BE2C (cell line): ENCODE results near the gene CCNQ.

Experiments
- DNase-seq: peaks from one replicate; pipeline ENCODE4 v3.0.0-alpha.2; 2020
- H3K27me3 ChIP-seq: fragments of 250-450 bp; sonication (Bioruptor Pico); 2 replicates; pipeline ENCODE4 v1.5.1; 2020; ENCODE audit warnings: mild to moderate bottlenecking
- H3K36me3 ChIP-seq: fragments of 250-450 bp; sonication (Bioruptor Pico); 2 replicates; pipeline ENCODE4 v1.5.1; 2020; ENCODE audit warnings: mild to moderate bottlenecking
- H3K4me1 ChIP-seq: fragments of 250-450 bp; sonication (Bioruptor Pico); 2 replicates; pipeline ENCODE4 v1.5.1; 2020
- H3K4me3 ChIP-seq: 2 replicates; pipeline ENCODE4 v1.5.1; 2011; ENCODE audit warnings: low read depth, low read length
- H3K9me3 ChIP-seq: fragments of 250-450 bp; sonication (Bioruptor Pico); 2 replicates; pipeline ENCODE4 v1.5.1; 2020
- CTCF ChIP-seq: IDR thresholded peaks from 2 replicates; pipeline ENCODE4 v1.5.1; 2012; ENCODE audit warnings: mild to moderate bottlenecking, low read depth, low read length

The CCNQ gene

DNA sequence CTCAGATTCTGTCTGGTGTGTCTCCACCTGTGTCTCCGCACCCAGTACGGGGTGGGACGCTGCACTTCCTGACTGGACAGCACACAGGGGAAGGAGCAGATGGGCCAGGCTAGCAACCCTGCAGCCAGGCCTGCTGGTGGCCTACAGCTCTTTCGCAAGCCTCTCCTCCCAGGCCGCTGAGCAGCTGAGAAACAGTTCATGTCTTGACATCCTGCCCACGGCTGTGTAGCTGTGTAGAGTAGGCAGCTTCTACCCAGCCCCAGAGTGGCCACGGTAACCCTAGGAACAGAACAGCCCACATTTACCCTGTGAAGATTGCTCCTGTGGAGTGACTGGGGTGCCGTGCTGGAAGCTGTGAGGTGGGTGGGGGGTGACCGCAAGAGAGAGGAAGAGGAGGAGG is 38.9 kb downstream of the CCNQ start:
- peaks cover 11% of the 10 kb centered on the region for H3K4me1 ChIP-seq
- no peaks in the 10 kb centered on the region for H3K27me3 ChIP-seq
- H3K36me3 ChIP-seq, result no peaks in the 10 kb centered on the region
- TF ChIP-seq CTCF, result no peak
- H3K4me3 ChIP-seq, result no peak overlapping the region
- no peak for DNase-seq
- no peaks in the 10 kb centered on the region for H3K9me3 ChIP-seq

- Histone ChIP-seq H3K36me3 (no peaks in the 10 kb centered on the region), H3K4me3 (no peak overlapping the region), H3K27me3 (no peaks in the 10 kb centered on the region), H3K4me1 (no peaks in the 10 kb centered on the region; the same call in 1 of the 2 replicates), H3K9me3 (no peaks in the 10 kb centered on the region)
- no peak for DNase-seq
- no peak for TF ChIP-seq CTCF
Measured at GRCh38 chrX:153557618-153558355, 41.2 kb downstream of the CCNQ start.

DNA sequence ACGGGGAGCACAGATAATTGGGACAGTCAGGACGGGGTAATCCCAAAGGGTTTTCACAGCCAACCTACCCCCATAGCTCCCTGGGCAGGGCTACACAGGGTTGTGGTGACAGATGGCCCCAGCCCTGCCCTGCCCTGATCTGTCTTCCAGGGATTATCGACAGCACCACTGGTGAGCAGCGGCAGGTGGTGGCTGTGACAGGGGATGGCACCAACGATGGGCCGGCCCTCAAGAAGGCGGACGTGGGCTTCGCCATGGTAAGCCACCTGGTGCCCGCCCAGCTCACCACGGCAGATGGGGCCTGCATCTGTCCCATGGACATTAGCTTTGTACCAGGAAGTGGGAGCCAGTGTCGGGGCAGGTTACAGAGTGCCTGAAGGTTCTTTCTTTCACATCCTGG is 42.2 kb downstream of the CCNQ start:
- TF ChIP-seq CTCF, result no peak
- no peaks in the 10 kb centered on the region for H3K27me3 ChIP-seq
- H3K4me3 ChIP-seq, result no peak overlapping the region
- no peak for DNase-seq
- H3K9me3 ChIP-seq, result no peaks in the 10 kb centered on the region
- H3K36me3 ChIP-seq, result no peaks in the 10 kb centered on the region
- no peaks in the 10 kb centered on the region for H3K4me1 ChIP-seq

DNA sequence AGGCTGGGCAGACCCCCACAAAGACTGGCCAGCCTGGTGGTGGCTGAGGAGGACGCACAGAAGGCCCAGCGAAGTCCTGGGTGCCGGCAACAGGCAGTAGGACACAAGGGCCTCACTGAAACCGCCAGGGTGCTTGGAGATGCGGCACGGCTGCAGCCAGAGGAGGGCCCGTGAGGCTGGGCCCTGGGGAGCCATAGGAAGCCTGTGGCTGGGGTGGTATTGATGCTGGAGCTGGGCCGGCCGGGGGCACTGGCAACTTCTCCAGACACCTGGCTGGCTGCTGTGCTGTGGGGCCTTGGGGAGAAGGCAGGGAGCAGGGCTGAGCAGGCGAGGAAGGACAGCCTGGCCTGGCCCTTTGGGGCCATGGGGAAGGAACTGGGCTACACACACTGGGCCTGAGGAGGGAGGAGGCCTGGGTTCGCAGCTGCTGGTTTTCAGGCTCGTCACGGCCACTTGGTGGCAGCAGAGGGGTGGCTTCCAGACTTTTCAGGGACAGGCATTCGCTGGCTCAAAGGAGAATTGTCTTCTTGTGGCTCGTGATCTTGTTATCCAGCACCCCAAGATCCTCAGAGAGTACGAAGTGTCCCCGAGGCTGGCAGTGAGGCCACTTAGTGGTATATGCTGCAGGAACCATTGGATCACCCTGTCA is 44.3 kb downstream of the CCNQ start:
- peak; percentile 74 for DNase-seq
- Histone ChIP-seq H3K27me3 (no peaks in the 10 kb centered on the region), H3K4me3 (no peak overlapping the region), H3K4me1 (no peaks in the 10 kb centered on the region), H3K9me3 (no peaks in the 10 kb centered on the region), H3K36me3 (no peaks in the 10 kb centered on the region)
- TF ChIP-seq CTCF, result peak; percentile 70

DNA sequence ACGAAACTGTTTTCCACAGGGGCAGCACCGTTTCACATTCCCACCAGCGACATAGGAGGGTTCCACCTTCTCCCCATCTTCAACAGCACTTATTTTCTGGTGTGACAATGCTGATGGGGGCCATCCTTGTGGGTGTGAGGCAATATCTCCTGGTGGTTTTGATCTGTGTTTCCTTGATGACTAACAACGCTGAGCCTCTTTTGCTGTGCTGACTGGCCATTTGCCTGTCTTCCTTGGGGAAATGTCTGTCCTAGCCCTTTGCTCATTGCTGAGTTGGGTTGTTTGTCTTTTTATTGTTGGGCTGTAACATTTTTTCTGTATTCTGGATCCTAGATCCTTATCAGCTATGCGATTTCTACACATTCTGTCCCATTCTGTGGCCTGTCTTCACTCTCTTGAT is 47.8 kb downstream of the CCNQ start:
- DNase-seq, result no peak

More for the DNA sequence above, 47.8 kb downstream of the CCNQ start:
- Histone ChIP-seq H3K36me3 (no peaks in the 10 kb centered on the region), H3K27me3 (no peaks in the 10 kb centered on the region), H3K4me3 (no peak overlapping the region), H3K4me1 (no peaks in the 10 kb centered on the region), H3K9me3 (no peaks in the 10 kb centered on the region)
- TF ChIP-seq CTCF, result no peak
